Right lobe of liver (tissue), 6 donors: ENCODE measurements around the gene IPO11. TPM values are rescaled to one million over a fixed set of nuclear protein-coding genes. Genes with fewer than 3 reads are reported as not detected.

Experiments
- ATAC-seq, 4 donors: fragments of 200-7000 bp; cut with Tn5 transposase; one replicate each; pipeline ENCODE4 v1.9.1; 2020; ENCODE audit warnings: mild to moderate bottlenecking in 4 of 4, moderate library complexity in 4 of 4
- DNase-seq, 3 donors: peaks; one replicate each; pipeline ENCODE4 v3.0.0-alpha.2; 2020
- H3K27ac ChIP-seq, 3 donors: fragments of 200-600 bp; one replicate each; pipeline ENCODE4 v1.8.0; 2022
- H3K27me3 ChIP-seq, 2 donors: fragments of 200-600 bp; one replicate each; pipeline ENCODE4 v1.8.0; 2022
- H3K36me3 ChIP-seq, 4 donors: fragments of 200-600 bp; sonication (generic) in 1 of 4; one replicate each; pipeline versions ENCODE4 v1.5.1 to v1.8.0; 2017 to 2022; ENCODE audit warnings: control low read depth in 1 of 4
- H3K4me1 ChIP-seq, 4 donors: fragments of 200-600 bp; sonication (generic) in 1 of 4; one replicate each; pipeline versions ENCODE4 v1.5.1 to v1.8.0; 2017 to 2022; ENCODE audit warnings: control low read depth in 1 of 4
- H3K4me3 ChIP-seq, 3 donors: fragments of 200-600 bp; one replicate each; pipeline ENCODE4 v1.8.0; 2022
- H3K9me3 ChIP-seq, 4 donors: fragments of 200-600 bp; sonication (generic) in 1 of 4; one replicate each; pipeline versions ENCODE4 v1.5.1 to v1.8.0; 2017 to 2022; ENCODE audit warnings: control low read depth in 1 of 4
- POLR2A ChIP-seq: fragments of 450-650 bp; IDR thresholded peaks from one replicate; pipeline ENCODE4 v1.6.1; 2017; ENCODE audit warnings: antibody characterized with exemption, mild to moderate bottlenecking
- WGBS: methylation state at CpG from one replicate; pipeline ENCODE4 v1.1.6; 2018; ENCODE audit warnings: low coverage, low lambda C conversion rate; ENCODE audit not compliant: insufficient coverage; ENCODE audit errors: missing lambda C conversion rate; 5-methylcytosine and 5-hydroxymethylcytosine counted together
- intact Hi-C, 2 donors: fragments of 100-400 bp; cut with DNase I; formaldehyde crosslinking; loops; one replicate each; pipeline versions ENCODE4 v1.11.2 to v1.14.1; 2022
- total RNA-seq, 6 experiments: library from RNA; depleted of rRNA in 2 of 6; stranded (reverse); fragments of >200 nt in 2 of 6; fragmentation: NEBNext Ultra II Directional in 3 of 6; extraction: Animal tissue kit (Norgen Biotek cat#: 25700) in 3 of 6; gene quantifications; one replicate each; pipeline versions ENCODE4 v1.1.0 to v1.2.4, GENCODE V29; 2016 to 2023
- TF ChIP-seq, protein P1 (sequence below), 4 donors: fragments of 200-600 bp in 3 of 4; fragments of 450-650 bp in 1 of 4; IDR thresholded peaks; one replicate each; pipeline versions ENCODE4 v1.5.1 to v1.8.0; 2016 to 2022; ENCODE audit warnings: antibody characterized with exemption in 4 of 4, mild to moderate bottlenecking in 2 of 4
- donor health status: DM: no; HTN: yes; CAD: no.
- donor health status: DM: no; HTN: no; CAD: no.
- donor health status: DM: no; HTN: no; CAD: no.
- donor health status: DM: no; HTN: yes; CAD: no.
- donor health status: DM: no; HTN: yes; CAD: no.

IPO11 gene
- total RNA-seq, 6 experiments from 2014 or later = 8.3 to 15.7 (median 13.6) TPM

DNA sequence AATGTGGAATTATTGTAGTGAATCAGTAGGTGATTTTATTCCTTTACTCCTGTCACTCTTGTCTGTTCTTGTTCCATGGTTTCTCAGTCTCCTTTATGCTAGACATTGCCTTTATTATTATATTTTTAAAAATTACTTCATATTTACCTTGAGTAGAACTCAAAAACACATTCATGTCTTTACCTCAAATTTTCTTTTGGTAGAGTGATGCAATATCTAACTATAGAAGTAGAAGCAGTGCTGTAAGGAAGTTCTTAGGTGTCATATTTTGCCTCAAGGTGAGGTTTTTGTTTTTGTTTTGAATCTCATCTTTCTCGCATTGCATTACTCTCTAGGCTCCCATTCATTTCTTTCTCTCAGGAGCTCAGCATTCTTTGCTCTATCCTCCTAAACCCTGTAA, 12.2 kb downstream of the IPO11 start:
- no peak overlapping the region for H3K4me3 ChIP-seq
- DNase-seq (no peak), ATAC-seq (no peak)
- no peak overlapping the region for H3K27ac ChIP-seq
- intact Hi-C loops = no loop called here
- no peak for TF ChIP-seq POLR2A
- TF ChIP-seq, protein P1, sequence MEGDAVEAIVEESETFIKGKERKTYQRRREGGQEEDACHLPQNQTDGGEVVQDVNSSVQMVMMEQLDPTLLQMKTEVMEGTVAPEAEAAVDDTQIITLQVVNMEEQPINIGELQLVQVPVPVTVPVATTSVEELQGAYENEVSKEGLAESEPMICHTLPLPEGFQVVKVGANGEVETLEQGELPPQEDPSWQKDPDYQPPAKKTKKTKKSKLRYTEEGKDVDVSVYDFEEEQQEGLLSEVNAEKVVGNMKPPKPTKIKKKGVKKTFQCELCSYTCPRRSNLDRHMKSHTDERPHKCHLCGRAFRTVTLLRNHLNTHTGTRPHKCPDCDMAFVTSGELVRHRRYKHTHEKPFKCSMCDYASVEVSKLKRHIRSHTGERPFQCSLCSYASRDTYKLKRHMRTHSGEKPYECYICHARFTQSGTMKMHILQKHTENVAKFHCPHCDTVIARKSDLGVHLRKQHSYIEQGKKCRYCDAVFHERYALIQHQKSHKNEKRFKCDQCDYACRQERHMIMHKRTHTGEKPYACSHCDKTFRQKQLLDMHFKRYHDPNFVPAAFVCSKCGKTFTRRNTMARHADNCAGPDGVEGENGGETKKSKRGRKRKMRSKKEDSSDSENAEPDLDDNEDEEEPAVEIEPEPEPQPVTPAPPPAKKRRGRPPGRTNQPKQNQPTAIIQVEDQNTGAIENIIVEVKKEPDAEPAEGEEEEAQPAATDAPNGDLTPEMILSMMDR (IDR thresholded peaks at IDR 0.05) = no peak
- H3K27me3 ChIP-seq = no peaks in the 10 kb centered on the region
- WGBS = 93% methylated on average over 1 of the region's 1 CpG
- no peaks in the 10 kb centered on the region for H3K4me1 ChIP-seq
- H3K36me3 ChIP-seq = no peaks in the 10 kb centered on the region
- peaks cover 0 to 3% (median 0%) of the 10 kb centered on the region in 4 donors for H3K9me3 ChIP-seq

DNA sequence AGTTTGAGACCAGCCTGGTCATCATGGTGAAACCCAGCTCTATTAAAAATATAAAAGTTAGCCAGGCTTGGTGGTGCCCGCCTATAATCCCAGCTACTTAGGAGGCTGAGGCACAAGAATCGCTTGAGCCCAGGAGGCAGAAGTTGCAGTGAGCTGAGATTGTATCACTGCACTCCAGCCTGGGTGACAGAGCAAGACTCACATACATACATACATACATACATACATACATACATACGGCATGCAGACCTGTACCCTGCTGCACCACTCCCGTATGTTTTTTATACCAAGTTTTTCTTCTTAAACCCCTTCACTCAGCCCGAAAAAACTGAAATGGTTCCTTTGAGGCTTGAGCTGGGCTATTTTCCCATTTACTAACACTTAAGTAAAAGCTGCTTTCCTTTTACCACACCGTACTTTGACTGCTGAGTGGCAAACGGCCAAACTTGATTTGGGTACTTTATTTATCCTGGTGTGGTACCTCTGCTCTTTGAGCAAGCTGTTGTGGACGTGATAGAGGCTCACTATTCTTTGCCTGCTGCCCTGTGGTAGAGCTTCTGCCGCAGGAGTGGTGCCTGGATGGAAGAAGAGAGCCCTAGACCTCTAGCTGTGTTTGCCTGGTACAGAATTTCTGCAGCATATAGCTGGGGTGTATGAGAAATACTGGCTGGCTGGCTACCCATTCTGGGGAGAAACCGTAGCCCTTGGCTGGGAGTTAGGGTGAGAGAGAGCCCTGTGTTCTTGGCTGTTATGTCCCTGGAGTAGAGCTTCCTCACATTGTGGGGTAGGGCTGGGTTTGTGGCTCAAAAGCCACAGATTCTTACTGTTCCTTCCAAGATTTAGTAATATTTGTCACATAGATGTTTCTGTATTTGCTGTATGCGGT, 19.4 kb downstream of the IPO11 start:
- TF ChIP-seq POLR2A = no peak
- TF ChIP-seq, protein P1 (IDR thresholded peaks at IDR 0.05) = no peak
- Histone ChIP-seq H3K36me3 (no peaks in the 10 kb centered on the region), H3K4me1 (peaks cover 0 to 13% (median 5%) of the 10 kb centered on the region in 4 donors), H3K27ac (peak overlapping the region in 1 of 3 donors; percentile 44), H3K4me3 (no peak overlapping the region), H3K9me3 (peaks cover 0 to 3% (median 0%) of the 10 kb centered on the region in 4 donors), H3K27me3 (no peaks in the 10 kb centered on the region)
- 63% methylated on average over 8 of the region's 11 CpGs for WGBS
- no peak for DNase-seq
- ATAC-seq = peak; percentile 50 to 68 (median 60)
- intact Hi-C loops = no loop called here

DNA sequence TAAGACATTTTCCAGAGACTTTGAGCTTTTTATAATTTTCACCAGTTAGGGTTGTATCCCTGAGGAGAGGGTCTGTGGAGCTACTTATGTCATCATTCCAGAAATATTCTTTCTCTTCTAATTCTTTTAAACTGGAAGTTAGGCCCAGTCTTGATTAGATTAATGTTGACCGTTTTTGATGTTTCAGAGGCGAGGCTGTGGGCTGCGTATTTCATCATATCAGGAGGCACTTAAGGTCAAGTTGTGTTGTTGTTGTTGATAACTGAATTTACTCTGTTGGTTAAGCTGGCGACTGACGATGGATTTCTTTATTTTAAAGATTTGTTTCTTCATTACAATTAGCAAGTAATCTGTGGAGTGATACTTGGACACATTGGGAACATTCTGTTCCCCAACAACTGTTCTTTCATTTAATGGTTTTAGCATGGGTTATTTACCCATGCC, 20.1 kb downstream of the IPO11 start:
- Histone ChIP-seq H3K27me3 (no peaks in the 10 kb centered on the region), H3K4me1 (peaks cover 0 to 13% (median 5%) of the 10 kb centered on the region in 4 donors), H3K27ac (peak overlapping the region in 1 of 3 donors; percentile 44), H3K4me3 (no peak overlapping the region), H3K9me3 (peaks cover 0 to 3% (median 0%) of the 10 kb centered on the region in 4 donors), H3K36me3 (no peaks in the 10 kb centered on the region)
- TF ChIP-seq, protein P1 (IDR thresholded peaks at IDR 0.05) = no peak
- TF ChIP-seq POLR2A = no peak
- intact Hi-C loops = no loop called here
- ATAC-seq (peak; percentile 32 to 43 (median 42)), DNase-seq (no peak)
- WGBS = 22% methylated on average over 5 of the region's 5 CpGs

DNA sequence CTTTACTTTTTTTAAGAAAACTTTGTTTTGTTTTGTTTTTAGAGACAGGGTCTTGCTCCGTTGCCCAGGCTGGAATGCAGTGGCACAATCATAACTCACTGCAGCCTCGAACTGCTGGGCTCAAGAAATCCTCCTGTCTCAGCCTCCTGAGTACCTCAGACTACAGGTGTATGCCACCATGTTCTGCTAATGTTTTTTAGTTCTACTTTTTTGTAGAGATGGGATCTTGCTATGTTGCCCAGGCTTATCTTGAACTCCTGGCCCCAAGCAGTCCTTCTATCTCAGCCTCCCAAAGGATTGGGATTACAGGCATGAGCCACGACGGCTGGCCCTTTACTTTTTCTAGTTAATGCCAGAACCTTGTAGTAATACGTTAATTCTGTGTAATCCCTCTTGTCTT, 36.0 kb downstream of the IPO11 start:
- no peaks in the 10 kb centered on the region for H3K27me3 ChIP-seq
- no peak overlapping the region for H3K27ac ChIP-seq
- DNase-seq = no peak
- H3K9me3 ChIP-seq = no peaks in the 10 kb centered on the region
- ATAC-seq = no peak
- H3K4me3 ChIP-seq = no peak overlapping the region
- H3K4me1 ChIP-seq = no peaks in the 10 kb centered on the region
- H3K36me3 ChIP-seq = peaks cover 0 to 19% (median 2%) of the 10 kb centered on the region in 4 donors
- TF ChIP-seq, protein P1 (IDR thresholded peaks at IDR 0.05) = no peak
- no peak for TF ChIP-seq POLR2A
- 98% methylated on average over 5 of the region's 5 CpGs for WGBS
- intact Hi-C loops = no loop called here
